Central memory CD4-positive, alpha-beta T cell (primary cell): ENCODE measurements around the gene POMZP3.
"Not testable (repeated sequence)": the region's sequence is repeated elsewhere in the genome, so short reads cannot be mapped to it uniquely, and the experiment has no call there.

ENCODE experiments used
- DNase-seq: peaks from one replicate; pipeline ENCODE4 v3.0.0; 2022

The POMZP3 gene

GRCh38 chr7:76586585-76587315 is 40.3 kb downstream of the POMZP3 start:
- not testable (repeated sequence) for DNase-seq

DNA sequence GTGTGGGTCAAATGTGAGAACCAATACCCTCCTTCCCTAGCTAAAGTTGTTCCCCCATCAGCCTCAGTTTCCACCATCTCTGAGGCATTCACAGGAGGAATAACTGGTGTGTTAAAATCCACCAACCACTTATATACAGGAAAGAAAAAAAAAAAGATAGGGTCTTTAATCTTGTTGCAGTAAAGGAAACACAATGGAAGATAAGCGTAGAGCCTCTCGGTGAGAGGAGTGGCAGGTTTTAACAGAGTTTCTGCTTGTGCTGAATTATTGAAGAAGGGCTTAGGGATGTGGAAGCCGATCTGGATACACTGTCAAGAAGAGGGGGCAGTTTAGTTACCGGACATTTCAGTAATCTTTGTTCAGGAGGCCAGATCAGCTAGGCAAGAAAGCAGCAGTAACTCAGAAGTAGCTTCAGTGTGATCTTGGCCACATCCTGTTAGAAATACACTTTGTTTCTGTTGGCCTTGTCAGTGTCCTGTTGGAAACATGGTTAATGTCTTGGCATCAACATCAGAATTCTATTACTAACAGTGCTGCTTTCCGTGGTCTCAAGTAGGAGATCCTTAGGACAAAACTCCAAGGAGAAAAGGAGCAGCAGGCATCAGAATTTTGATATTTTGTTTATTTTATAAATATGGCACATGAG is 43.3 kb downstream of the POMZP3 start:
- DNase-seq, result not testable (repeated sequence)

GRCh38 chr7:76582848-76583631 is 44.0 kb downstream of the POMZP3 start:
- not testable (repeated sequence) for DNase-seq

DNA sequence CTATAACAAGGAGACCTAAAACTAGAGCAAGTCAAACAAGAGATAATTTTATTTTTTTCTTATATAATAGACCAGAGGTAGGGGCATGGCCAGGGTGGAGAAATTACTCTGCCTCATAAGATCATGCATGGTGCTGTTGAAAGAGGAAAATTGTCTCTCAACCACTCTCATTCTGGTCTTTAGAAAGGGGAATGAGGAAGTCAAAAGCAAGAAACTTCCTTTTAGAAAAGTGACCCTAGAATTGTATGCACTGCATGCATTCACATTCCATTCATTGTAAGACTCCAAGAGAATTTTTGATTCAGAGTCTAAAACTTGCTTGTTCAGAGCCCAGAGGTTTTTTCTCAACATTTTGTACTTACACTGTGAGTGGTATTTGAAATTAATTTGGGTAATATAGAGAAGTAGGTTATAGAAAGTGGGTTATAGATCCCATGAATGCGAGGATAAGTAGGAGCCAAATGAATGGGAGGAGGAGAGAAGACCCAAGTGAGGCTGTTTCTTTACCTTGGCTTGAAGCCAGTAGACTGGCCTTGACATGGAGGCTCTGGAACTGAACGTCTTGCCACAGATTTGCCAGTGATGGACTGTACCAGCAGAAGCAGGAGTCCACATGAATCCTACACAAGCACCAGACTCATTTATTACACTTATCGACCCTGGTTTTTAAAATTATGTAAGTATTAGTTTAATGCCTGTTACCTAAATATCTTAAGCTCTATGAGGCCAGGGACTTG is 51.0 kb downstream of the POMZP3 start:
- DNase-seq, result not testable (repeated sequence)

GRCh38 chr7:76575431-76575830 is 51.6 kb downstream of the POMZP3 start:
- DNase-seq, result not testable (repeated sequence)

DNA sequence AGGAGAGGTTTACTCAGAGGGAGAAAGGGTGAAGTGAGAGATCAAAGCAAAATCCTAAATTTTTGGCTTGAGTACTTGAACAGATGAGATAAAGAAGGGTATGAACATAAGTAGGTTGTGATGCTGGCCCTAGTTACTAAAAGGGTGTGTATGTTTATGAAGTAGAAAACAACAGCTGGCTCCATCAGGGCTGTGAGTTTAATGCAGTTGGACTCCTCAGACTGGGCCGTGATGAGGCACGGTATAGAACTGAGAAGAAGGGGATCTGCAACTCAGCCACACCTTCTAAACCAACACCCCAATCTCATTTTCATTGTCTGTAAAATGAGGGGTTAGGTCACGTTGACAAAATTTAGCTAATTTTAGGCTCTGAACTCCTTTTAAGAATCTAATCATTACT is 54.8 kb downstream of the POMZP3 start:
- DNase-seq, result not testable (repeated sequence)

GRCh38 chr7:76570324-76570775 is 56.7 kb downstream of the POMZP3 start:
- not testable (repeated sequence) for DNase-seq

- DNase-seq, result not testable (repeated sequence)
These were observed 58.3 kb downstream of the POMZP3 start for GRCh38 chr7:76568742-76569141.

DNA sequence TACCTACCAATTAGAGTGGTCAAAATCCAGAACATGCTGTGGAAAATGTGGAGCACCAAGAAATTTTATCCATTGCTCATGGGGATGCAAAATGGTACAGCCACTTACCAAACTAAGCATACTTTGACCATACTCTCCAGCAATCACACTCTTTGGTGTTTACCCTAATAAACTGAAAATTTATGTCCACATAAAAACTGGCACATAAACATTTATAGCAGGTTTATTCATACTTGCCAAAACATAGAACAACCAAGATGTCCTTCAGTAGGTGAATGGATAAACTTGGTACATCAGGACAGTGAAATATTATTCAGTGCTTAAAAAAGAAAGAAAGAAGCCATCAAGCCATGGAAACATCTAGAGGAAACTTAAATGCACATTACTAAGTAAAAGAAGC is 59.3 kb downstream of the POMZP3 start:
- DNase-seq, result not testable (repeated sequence)

GRCh38 chr7:76567311-76567710 is 59.8 kb downstream of the POMZP3 start:
- DNase-seq, result not testable (repeated sequence)

- not testable (repeated sequence) for DNase-seq
These were observed 62.1 kb downstream of the POMZP3 start for GRCh38 chr7:76565001-76565400.

DNA sequence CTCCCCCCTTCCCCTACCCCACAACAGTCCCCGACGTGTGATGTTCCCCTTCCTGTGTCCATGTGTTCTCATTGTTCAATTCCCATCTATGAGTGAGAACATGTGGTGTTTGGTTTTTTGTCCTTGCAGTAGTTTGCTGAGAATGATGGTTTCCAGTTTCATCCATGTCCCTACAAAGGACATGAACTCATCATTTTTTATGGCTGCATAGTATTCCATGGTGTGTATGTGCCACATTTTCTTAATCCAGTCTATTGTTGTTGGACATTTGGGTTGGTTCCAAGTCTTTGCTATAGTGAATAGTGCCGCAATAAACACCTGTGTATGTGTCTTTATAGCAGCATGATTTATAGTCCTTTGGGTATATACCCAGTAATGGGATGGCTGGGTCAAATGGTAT is 65.7 kb downstream of the POMZP3 start:
- not testable (repeated sequence) for DNase-seq

- not testable (repeated sequence) for DNase-seq
These were observed 66.9 kb downstream of the POMZP3 start for GRCh38 chr7:76560157-76560556.
